ENCODE measurements around the gene C5orf46. TPM values are rescaled to one million over a fixed set of nuclear protein-coding genes. Genes with fewer than 3 reads are reported as not detected.

The C5orf46 gene
- total and polyA plus RNA-seq, 2 experiments from 2014 or later, result 2.7 TPM; not detected in 1

DNA sequence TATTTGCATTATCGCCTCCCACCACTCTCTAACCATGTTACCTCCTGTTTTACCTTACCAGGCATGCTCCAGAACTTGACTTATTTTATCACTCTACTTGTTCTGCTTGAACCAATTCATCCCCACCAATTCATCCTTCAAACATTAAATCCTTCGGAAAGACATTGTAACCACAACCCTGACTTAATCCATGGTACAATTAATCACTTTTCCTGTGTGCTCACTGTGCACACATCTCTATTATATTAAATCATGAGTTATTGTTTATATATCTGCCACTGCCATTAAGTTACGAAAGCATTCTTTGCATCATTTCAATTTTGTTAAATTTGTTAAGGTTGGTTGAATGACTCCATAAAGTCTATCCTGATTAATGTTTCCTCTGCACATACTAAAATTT, 7.4 kb upstream of the C5orf46 start:
- no peaks in the 10 kb centered on the region for H3K79me2 ChIP-seq
- no peak overlapping the region for H3K27ac ChIP-seq
- no peak for DNase-seq (ENCODE audit: low spot score)
- H3K9me2 ChIP-seq (replicated peaks; ENCODE audit: insufficient read depth), result no peaks in the 10 kb centered on the region
- no peaks in the 10 kb centered on the region for H4K20me1 ChIP-seq (ENCODE audit: insufficient read depth, poor library complexity, severe bottlenecking)
- 96% methylated on average over 3 of the region's 3 CpGs for WGBS (ENCODE audit: low lambda C conversion rate, missing lambda C conversion rate)
- TF ChIP-seq EZH2 (IDR thresholded peaks at IDR 0.05; ENCODE audit: borderline replicate concordance), result no peak
- no peaks in the 10 kb centered on the region for H3K27me3 ChIP-seq
- H3K9me3 ChIP-seq (ENCODE audit: low read depth), result no peaks in the 10 kb centered on the region
- no peak overlapping the region for H3K4me2 ChIP-seq
- no peaks in the 10 kb centered on the region for H3K4me1 ChIP-seq (ENCODE audit: insufficient read depth)
- H2AFZ ChIP-seq, result no peak overlapping the region
- no peak overlapping the region for H3K4me3 ChIP-seq
- no peaks in the 10 kb centered on the region for H3K36me3 ChIP-seq (replicated peaks; ENCODE audit: insufficient read depth, low read depth)

DNA sequence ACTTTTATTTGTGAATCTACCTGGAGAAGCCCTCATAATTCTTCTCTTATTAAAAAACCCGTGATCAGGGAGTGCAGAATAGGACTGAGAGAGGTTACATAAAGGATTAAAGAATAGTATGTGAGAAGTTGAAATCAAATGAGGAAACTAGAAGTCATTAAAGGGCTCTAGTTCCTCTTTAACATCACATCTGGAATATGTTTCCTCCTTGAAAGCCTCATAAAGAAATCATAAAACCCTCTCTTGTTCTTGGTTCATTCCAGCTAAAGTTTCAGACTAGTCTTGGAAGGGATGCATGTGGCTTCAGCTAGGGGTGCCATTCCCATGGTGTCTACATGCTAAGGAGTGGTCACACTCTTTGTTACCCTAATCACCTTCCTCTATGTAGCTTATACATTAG, 5.7 kb upstream of the C5orf46 start:
- Histone ChIP-seq H3K27me3 (no peaks in the 10 kb centered on the region), H3K4me2 (no peak overlapping the region), H3K36me3 (replicated peaks; ENCODE audit: insufficient read depth, low read depth) (no peaks in the 10 kb centered on the region), H3K4me3 (no peak overlapping the region), H2AFZ (no peak overlapping the region), H3K9me2 (replicated peaks; ENCODE audit: insufficient read depth) (no peaks in the 10 kb centered on the region), H3K9me3 (ENCODE audit: low read depth) (no peaks in the 10 kb centered on the region), H3K27ac (no peak overlapping the region), H4K20me1 (ENCODE audit: insufficient read depth, poor library complexity, severe bottlenecking) (no peaks in the 10 kb centered on the region), H3K79me2 (no peaks in the 10 kb centered on the region), H3K4me1 (ENCODE audit: insufficient read depth) (no peaks in the 10 kb centered on the region)
- WGBS (ENCODE audit: low lambda C conversion rate, missing lambda C conversion rate), result 62% methylated on average over 1 of the region's 1 CpG
- no peak for DNase-seq (ENCODE audit: low spot score)
- TF ChIP-seq EZH2phosphoT487 (IDR thresholded peaks at IDR 0.05; ENCODE audit: low read depth, severe bottlenecking, unreplicated experiment), result no peak
- no peak for TF ChIP-seq EZH2 (IDR thresholded peaks at IDR 0.05; ENCODE audit: borderline replicate concordance)
- TF ChIP-seq CTCF (IDR thresholded peaks at IDR 0.05; ENCODE audit: poor library complexity), result no peak

- no peak overlapping the region for H2AFZ ChIP-seq
- DNase-seq (ENCODE audit: low spot score), result no peak
Measured at GRCh38 chr5:147911427-147911826, 5.1 kb upstream of the C5orf46 start.

DNA sequence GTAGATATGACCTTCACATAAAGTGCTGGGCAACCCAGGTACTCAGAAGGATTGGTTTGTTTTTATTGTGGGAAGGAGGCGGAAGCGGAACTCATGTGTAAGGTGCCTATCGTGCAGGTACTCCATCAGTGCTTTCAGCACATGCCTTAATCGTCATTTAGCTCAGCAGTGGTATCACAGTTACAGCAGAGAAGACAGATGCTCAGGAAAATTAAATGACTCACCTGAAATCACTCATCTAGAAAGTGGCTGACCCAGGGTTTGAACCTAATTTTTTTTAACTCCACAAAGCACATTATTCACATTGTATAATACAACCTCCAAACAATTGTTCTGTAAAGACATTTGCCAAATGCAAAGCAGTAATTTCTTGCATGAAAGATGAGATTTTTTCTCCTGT, 2.2 kb downstream of the C5orf46 start:
- no peaks in the 10 kb centered on the region for H4K20me1 ChIP-seq (ENCODE audit: insufficient read depth, poor library complexity, severe bottlenecking)
- TF ChIP-seq EZH2 (IDR thresholded peaks at IDR 0.05; ENCODE audit: borderline replicate concordance), result no peak
- TF ChIP-seq CTCF (IDR thresholded peaks at IDR 0.05; ENCODE audit: poor library complexity), result no peak
- no peak for TF ChIP-seq EZH2phosphoT487 (IDR thresholded peaks at IDR 0.05; ENCODE audit: low read depth, severe bottlenecking, unreplicated experiment)
- no peak overlapping the region for H2AFZ ChIP-seq
- H3K4me1 ChIP-seq (ENCODE audit: insufficient read depth), result no peaks in the 10 kb centered on the region
- H3K9me2 ChIP-seq (replicated peaks; ENCODE audit: insufficient read depth), result no peaks in the 10 kb centered on the region
- WGBS (ENCODE audit: low lambda C conversion rate, missing lambda C conversion rate), result 87% methylated on average over 4 of the region's 4 CpGs
- H3K79me2 ChIP-seq, result no peaks in the 10 kb centered on the region
- DNase-seq (ENCODE audit: low spot score), result no peak
- no peak overlapping the region for H3K27ac ChIP-seq
- no peaks in the 10 kb centered on the region for H3K9me3 ChIP-seq (ENCODE audit: low read depth)
- no peak overlapping the region for H3K4me2 ChIP-seq
- no peak overlapping the region for H3K4me3 ChIP-seq
- H3K36me3 ChIP-seq (replicated peaks; ENCODE audit: insufficient read depth, low read depth), result no peaks in the 10 kb centered on the region
- no peaks in the 10 kb centered on the region for H3K27me3 ChIP-seq

More at GRCh38 chr5:147911427-147911826, 5.1 kb upstream of the C5orf46 start:
- no peaks in the 10 kb centered on the region for H3K9me3 ChIP-seq (ENCODE audit: low read depth)
- H3K27ac ChIP-seq, result no peak overlapping the region
- no peaks in the 10 kb centered on the region for H3K27me3 ChIP-seq
- no peaks in the 10 kb centered on the region for H3K9me2 ChIP-seq (replicated peaks; ENCODE audit: insufficient read depth)
- no peak overlapping the region for H3K4me2 ChIP-seq
- H3K79me2 ChIP-seq, result no peaks in the 10 kb centered on the region
- H3K4me3 ChIP-seq, result no peak overlapping the region
- no peaks in the 10 kb centered on the region for H3K36me3 ChIP-seq (replicated peaks; ENCODE audit: insufficient read depth, low read depth)
- 93% methylated on average over 6 of the region's 6 CpGs for whole genome bisulfite sequencing (ENCODE audit: low lambda C conversion rate, missing lambda C conversion rate)
- no peaks in the 10 kb centered on the region for H3K4me1 ChIP-seq (ENCODE audit: insufficient read depth)
- TF ChIP-seq EZH2phosphoT487 (IDR thresholded peaks at IDR 0.05; ENCODE audit: low read depth, severe bottlenecking, unreplicated experiment) (no peak), EZH2 (IDR thresholded peaks at IDR 0.05; ENCODE audit: borderline replicate concordance) (no peak), CTCF (IDR thresholded peaks at IDR 0.05; ENCODE audit: poor library complexity) (no peak)
- no peaks in the 10 kb centered on the region for H4K20me1 ChIP-seq (ENCODE audit: insufficient read depth, poor library complexity, severe bottlenecking)
